ENCODE data around the gene ALDH7A1. TPM values are rescaled to one million over a fixed set of nuclear protein-coding genes. Genes with fewer than 3 reads are reported as not detected.

The ALDH7A1 gene
- total and polyA plus RNA-seq, 11 donors: 12.3 to 67.6 (median 30.9) TPM

DNA sequence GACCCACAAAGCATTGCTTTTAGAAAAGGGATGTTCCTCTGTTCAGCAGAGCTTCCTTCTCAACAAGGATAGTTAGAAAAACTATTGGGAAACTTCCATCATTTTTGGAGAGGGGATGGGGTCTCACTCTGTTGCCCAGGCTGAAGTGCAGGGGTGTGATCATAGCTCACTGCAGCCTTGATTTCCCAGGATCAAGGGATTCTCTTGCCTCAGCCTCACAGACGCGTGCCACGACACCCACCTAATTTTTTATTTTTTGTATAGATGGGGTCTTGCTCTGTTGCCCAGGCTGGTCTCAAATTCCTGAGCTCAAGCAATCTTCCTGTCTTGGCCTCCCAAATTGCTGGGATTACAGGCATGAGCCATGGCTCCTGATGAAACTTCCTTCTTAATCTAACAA lies 40.6 kb upstream of the ALDH7A1 start:
- Histone ChIP-seq H3K4me3 (no peak overlapping the region), H3K27ac (no peak overlapping the region), H3K4me1 (no peaks in the 10 kb centered on the region), H3K27me3 (no peaks in the 10 kb centered on the region), H3K36me3 (no peaks in the 10 kb centered on the region), H3K9me3 (no peaks in the 10 kb centered on the region)
- ATAC-seq (no peak), DNase-seq (no peak)
- 88 to 95% (median 93%) methylated on average over 3 of the region's 3 CpGs for WGBS, 4 donors
- TF ChIP-seq, protein P1, sequence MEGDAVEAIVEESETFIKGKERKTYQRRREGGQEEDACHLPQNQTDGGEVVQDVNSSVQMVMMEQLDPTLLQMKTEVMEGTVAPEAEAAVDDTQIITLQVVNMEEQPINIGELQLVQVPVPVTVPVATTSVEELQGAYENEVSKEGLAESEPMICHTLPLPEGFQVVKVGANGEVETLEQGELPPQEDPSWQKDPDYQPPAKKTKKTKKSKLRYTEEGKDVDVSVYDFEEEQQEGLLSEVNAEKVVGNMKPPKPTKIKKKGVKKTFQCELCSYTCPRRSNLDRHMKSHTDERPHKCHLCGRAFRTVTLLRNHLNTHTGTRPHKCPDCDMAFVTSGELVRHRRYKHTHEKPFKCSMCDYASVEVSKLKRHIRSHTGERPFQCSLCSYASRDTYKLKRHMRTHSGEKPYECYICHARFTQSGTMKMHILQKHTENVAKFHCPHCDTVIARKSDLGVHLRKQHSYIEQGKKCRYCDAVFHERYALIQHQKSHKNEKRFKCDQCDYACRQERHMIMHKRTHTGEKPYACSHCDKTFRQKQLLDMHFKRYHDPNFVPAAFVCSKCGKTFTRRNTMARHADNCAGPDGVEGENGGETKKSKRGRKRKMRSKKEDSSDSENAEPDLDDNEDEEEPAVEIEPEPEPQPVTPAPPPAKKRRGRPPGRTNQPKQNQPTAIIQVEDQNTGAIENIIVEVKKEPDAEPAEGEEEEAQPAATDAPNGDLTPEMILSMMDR (IDR thresholded peaks at IDR 0.05): no peak
- no peak for TF ChIP-seq POLR2A (IDR thresholded peaks at IDR 0.05)
- intact Hi-C loops (cut with DNase I): no loop called here

DNA sequence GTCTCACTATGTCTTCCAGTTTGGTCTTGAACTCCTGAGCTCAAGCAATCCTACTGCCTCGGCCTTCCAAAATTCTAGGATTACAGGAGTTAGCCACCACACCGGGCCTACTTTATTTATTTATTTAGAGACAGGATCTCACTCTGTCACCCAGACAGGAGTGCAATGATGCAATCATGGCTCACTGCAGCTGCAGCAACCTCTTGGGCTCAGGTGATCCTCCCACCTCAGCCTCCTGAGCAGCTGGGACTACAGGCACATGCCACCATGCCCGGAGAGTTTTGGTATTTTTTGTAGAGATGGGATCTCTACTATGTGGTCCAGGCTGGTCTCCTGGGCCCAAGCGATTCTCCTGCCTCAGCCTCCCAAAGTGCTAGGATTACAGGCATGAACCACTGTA lies 38.5 kb upstream of the ALDH7A1 start:
- no peak for DNase-seq
- 89 to 92% (median 91%) methylated on average over 4 of the region's 4 CpGs for WGBS, 4 donors
- Histone ChIP-seq H3K27me3 (no peaks in the 10 kb centered on the region), H3K9me3 (no peaks in the 10 kb centered on the region), H3K27ac (no peak overlapping the region), H3K4me3 (no peak overlapping the region), H3K4me1 (no peaks in the 10 kb centered on the region), H3K36me3 (no peaks in the 10 kb centered on the region)
- intact Hi-C loops (cut with DNase I): no loop called here
- TF ChIP-seq, protein P1 (IDR thresholded peaks at IDR 0.05): no peak
- TF ChIP-seq POLR2A (IDR thresholded peaks at IDR 0.05): no peak
- no peak for ATAC-seq

DNA sequence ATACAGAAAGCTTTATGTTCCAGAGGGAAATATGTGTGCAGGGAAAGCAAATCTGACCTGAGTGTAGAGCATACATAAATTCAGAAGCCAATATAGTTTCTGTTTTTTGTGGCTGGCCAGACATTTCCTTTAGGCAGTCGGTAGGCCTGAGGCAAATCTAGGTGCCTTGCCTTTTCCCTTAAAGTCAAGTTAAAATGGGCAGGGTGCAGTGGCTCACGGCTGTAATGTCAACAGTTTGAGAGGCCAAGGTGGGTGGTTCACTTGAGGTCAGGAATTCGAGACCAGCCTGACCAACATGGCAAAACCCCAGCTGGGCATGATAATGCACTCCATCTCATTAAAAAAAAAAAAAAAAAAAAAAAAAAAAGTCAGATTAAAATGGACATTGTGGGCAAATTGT lies 36.9 kb upstream of the ALDH7A1 start:
- no peaks in the 10 kb centered on the region for H3K4me1 ChIP-seq
- H3K27me3 ChIP-seq: no peaks in the 10 kb centered on the region
- 64 to 71% (median 70%) methylated on average over 3 of the region's 3 CpGs for WGBS, 4 donors
- no peak for TF ChIP-seq POLR2A (IDR thresholded peaks at IDR 0.05)
- TF ChIP-seq, protein P1 (IDR thresholded peaks at IDR 0.05): no peak
- no peak for ATAC-seq
- peaks cover 0 to 12% (median 8%) of the 10 kb centered on the region in 9 donors for H3K36me3 ChIP-seq
- no peaks in the 10 kb centered on the region for H3K9me3 ChIP-seq
- DNase-seq: no peak
- H3K4me3 ChIP-seq: no peak overlapping the region
- intact Hi-C loops (cut with DNase I): no loop called here
- H3K27ac ChIP-seq: no peak overlapping the region

DNA sequence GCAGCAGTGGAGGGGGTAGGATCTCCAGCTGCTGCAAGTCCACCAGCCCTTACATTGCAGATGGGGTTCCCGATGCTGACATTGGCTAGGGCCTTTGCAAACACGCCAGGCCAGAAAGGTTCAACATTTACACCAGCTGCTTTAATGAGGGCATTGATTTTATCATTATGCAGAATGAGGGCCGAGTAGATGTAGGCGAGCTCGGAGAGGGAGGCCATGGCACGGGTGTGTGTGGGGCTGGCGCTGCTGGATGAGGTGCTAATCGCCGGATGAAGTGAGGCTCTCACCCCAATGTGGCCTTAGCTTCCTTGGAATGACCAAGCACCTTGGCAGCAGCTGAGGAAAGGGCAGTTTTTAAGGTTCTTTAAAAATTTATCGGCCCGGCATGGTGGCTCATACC lies 33.1 kb upstream of the ALDH7A1 start:
- WGBS, 4 donors: 90 to 95% (median 93%) methylated on average over 11 of the region's 11 CpGs
- Histone ChIP-seq H3K4me1 (peaks cover 0 to 14% (median 0%) of the 10 kb centered on the region in 12 donors), H3K9me3 (no peaks in the 10 kb centered on the region), H3K27ac (no peak overlapping the region), H3K4me3 (no peak overlapping the region), H3K36me3 (peaks cover 0 to 47% (median 33%) of the 10 kb centered on the region in 9 donors), H3K27me3 (no peaks in the 10 kb centered on the region)
- TF ChIP-seq, protein P1 (IDR thresholded peaks at IDR 0.05): no peak
- no peak for TF ChIP-seq POLR2A (IDR thresholded peaks at IDR 0.05)
- ATAC-seq: no peak
- intact Hi-C loops (cut with DNase I): no loop called here
- no peak for DNase-seq
